Tibial artery (tissue), 4 donors: ENCODE measurements around the gene LUZP1.
"Not testable (repeated sequence)": the region's sequence is repeated elsewhere in the genome, so short reads cannot be mapped to it uniquely, and the experiment has no call there.

ENCODE experiments used
- DNase-seq, 2 donors: peaks; one replicate each; pipeline ENCODE4 v3.0.0-alpha.2; 2019
- H3K27ac ChIP-seq, 2 donors: fragments of 200-600 bp; sonication (generic) in 1 of 2; 1 replicate in 1 of 2; 2 replicates in 1 of 2; pipeline ENCODE4 v1.5.1; 2018 to 2019; ENCODE audit warnings: mild to moderate bottlenecking in 1 of 2
- H3K27me3 ChIP-seq, 2 donors: fragments of 200-600 bp; sonication (generic) in 1 of 2; one replicate each; pipeline versions ENCODE4 v1.5.1 to v1.6.0; 2016 to 2019
- H3K36me3 ChIP-seq, 3 donors: fragments of 200-600 bp; sonication (generic) in 2 of 3; one replicate each; pipeline ENCODE4 v1.5.1; 2016 to 2019; ENCODE audit warnings: mild to moderate bottlenecking in 2 of 3
- H3K4me1 ChIP-seq, 4 donors: fragments of 200-600 bp; sonication (generic) in 2 of 4; 1 replicate in 3 of 4; 2 replicates in 1 of 4; pipeline ENCODE4 v1.5.1; 2016 to 2019
- H3K4me3 ChIP-seq, 2 donors: fragments of 200-600 bp; sonication (generic) in 1 of 2; 1 replicate in 1 of 2; 2 replicates in 1 of 2; pipeline ENCODE4 v1.5.1; 2018 to 2019; ENCODE audit warnings: mild to moderate bottlenecking in 2 of 2
- H3K9me3 ChIP-seq, 3 donors: fragments of 200-600 bp; sonication (generic) in 1 of 3; one replicate each; pipeline ENCODE4 v1.5.1; 2016 to 2019
- intact Hi-C: fragments of 100-400 bp; cut with DNase I; formaldehyde crosslinking; loops from one replicate; pipeline ENCODE4 v1.15.0; 2023; ENCODE audit warnings: low total_unique reads
- TF ChIP-seq, protein P1 (sequence below), 2 experiments: fragments of 200-600 bp in 1 of 2; fragments of 450-650 bp in 1 of 2; IDR thresholded peaks; one replicate each; pipeline ENCODE4 v1.5.1; 2017 to 2019; ENCODE audit warnings: antibody characterized with exemption in 2 of 2, mild to moderate bottlenecking in 1 of 2, moderate library complexity in 1 of 2

LUZP1 gene

DNA sequence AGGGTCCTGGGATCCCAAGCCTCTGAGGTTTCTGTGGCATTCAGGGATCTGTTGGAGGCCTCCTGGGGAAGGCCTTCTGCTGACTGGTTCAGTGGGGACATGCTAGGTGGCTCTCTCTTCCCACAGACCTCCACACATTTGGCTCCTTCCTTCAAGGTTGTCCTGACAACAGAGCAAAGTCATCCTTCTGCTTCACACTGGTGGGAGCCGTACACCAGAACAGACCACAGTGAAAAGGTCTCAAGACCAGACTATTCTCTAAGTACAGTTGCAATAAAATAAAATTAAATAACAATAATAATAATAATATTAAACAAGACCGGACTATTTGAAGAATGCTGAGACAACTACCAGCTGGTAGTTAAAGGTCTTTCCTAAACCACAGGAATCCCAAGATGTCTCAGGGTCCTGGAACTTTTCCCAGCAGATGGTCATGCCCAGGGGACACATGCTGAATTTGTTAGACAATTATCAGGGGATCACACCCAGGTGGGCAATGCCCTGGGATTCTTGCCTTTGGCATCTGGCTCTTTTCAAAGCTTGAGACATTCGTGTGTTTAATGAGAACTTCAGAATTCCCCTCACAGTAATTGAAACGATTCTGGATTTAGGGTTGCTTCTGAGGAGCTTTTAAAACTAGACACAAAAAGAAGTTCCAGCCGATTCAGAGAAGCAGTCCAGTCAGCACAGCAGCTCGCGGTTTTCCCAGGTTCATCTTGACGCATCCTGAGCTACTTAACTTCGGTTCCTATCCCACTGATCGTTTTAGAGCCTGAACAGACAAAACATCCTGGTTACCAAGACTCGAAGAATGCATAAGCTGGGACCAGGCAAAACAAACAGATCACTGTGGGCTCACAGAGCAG is 25.7 kb upstream of the LUZP1 start:
- TF ChIP-seq, protein P1, sequence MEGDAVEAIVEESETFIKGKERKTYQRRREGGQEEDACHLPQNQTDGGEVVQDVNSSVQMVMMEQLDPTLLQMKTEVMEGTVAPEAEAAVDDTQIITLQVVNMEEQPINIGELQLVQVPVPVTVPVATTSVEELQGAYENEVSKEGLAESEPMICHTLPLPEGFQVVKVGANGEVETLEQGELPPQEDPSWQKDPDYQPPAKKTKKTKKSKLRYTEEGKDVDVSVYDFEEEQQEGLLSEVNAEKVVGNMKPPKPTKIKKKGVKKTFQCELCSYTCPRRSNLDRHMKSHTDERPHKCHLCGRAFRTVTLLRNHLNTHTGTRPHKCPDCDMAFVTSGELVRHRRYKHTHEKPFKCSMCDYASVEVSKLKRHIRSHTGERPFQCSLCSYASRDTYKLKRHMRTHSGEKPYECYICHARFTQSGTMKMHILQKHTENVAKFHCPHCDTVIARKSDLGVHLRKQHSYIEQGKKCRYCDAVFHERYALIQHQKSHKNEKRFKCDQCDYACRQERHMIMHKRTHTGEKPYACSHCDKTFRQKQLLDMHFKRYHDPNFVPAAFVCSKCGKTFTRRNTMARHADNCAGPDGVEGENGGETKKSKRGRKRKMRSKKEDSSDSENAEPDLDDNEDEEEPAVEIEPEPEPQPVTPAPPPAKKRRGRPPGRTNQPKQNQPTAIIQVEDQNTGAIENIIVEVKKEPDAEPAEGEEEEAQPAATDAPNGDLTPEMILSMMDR (IDR thresholded peaks at IDR 0.05), result no peak
- Histone ChIP-seq H3K4me3 (no peak overlapping the region), H3K36me3 (no peaks in the 10 kb centered on the region), H3K27me3 (peaks cover 0 to 4% of the 10 kb centered on the region in 2 donors), H3K9me3 (no peaks in the 10 kb centered on the region), H3K4me1 (peaks cover 0 to 7% (median 0%) of the 10 kb centered on the region in 4 donors), H3K27ac (no peak overlapping the region)
- no peak for DNase-seq
- intact Hi-C loops, result no loop called here

DNA sequence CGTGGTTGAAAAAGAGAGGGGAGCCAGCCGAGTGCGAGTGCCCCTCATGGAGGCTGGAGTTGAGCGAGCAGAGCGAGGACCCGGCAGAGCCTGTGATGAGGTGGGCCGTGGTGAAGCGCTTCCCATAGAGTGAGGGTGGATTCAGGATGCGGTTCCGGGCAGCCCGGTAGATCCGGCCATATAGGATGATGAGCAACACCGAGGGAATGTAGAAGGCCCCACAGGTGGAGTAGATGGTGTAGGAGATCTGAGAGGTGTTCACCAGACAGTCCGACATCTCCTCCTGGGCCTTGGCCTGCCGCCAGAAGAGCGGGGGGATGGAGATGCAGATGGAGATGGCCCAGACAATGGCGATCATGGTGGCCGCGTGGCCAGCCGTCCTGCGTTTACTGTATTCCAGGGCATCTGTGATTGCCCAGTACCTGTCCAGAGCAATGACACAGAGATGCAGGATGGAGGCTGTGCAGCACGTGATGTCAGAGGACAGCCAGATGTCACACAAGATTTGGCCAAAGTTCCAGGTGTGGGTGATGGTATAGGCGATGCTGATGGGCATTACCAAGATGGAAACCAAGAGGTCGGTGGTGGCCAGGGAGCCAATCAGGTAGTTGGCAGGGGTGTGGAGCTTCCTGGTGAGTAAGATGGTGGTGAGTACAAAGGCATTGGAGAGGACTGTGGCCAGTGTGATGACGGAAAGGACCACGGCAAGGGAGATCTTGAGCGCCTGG is 24.9 kb upstream of the LUZP1 start:
- Histone ChIP-seq H3K27me3 (peaks cover 0 to 4% of the 10 kb centered on the region in 2 donors), H3K4me1 (peaks cover 0 to 7% (median 0%) of the 10 kb centered on the region in 4 donors), H3K9me3 (no peaks in the 10 kb centered on the region), H3K36me3 (no peaks in the 10 kb centered on the region), H3K4me3 (no peak overlapping the region), H3K27ac (no peak overlapping the region)
- TF ChIP-seq, protein P1 (IDR thresholded peaks at IDR 0.05), result no peak
- no peak for DNase-seq
- intact Hi-C loops, result no loop called here

DNA sequence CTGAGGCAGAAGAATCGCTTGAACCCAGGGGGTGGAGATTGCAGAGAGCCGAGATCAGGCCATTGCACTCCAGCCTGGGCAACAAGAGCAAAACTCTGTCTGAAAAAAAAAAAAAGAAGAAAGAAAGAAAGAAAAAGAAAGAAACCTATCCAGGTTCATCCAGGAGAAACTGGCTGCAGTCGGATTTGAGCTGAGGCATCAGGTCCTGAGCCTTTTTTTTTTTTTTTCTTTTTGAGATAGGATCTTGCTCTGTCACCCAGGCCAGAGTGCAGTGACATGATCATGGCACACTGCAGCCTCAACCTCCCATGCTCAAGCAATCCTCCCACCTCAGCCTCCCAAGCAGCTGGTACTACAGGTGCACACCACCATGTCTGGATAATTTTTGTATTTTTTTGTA is 22.5 kb upstream of the LUZP1 start:
- peaks cover 0 to 4% of the 10 kb centered on the region in 2 donors for H3K27me3 ChIP-seq
- no peaks in the 10 kb centered on the region for H3K4me1 ChIP-seq
- no peaks in the 10 kb centered on the region for H3K36me3 ChIP-seq
- intact Hi-C loops, result no loop called here
- H3K27ac ChIP-seq, result no peak overlapping the region
- no peak for DNase-seq
- TF ChIP-seq, protein P1 (IDR thresholded peaks at IDR 0.05), result no peak
- no peak overlapping the region for H3K4me3 ChIP-seq
- no peaks in the 10 kb centered on the region for H3K9me3 ChIP-seq

DNA sequence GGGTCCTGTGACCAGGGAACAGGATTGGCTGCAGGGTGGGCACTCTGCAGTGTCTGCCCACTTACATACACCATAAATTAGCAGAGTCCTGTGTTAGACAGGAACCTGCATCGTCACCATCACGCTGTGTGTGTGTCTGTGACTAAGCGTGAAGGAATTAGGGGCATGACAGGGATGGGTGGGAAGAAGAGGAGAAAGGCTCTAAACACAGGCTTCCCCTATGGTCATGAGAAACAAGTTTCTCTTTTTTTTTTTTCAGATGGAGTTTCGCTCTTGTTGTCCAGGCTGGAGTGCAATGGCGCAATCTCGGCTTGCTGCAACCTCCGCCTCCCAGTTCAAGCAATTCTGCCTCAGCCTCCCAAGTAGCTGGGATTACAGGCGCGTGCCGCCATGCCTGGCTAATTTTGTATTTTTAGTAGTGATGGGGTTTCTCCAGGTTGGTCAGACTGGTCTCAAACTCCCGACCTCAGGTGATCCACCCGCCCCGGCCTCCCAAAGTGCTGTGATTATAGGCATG is 20.3 kb upstream of the LUZP1 start:
- H3K36me3 ChIP-seq, H3K27me3 ChIP-seq, H3K4me3 ChIP-seq, intact Hi-C loops, DNase-seq, H3K27ac ChIP-seq, H3K4me1 ChIP-seq, H3K9me3 ChIP-seq: not testable (repeated sequence)

DNA sequence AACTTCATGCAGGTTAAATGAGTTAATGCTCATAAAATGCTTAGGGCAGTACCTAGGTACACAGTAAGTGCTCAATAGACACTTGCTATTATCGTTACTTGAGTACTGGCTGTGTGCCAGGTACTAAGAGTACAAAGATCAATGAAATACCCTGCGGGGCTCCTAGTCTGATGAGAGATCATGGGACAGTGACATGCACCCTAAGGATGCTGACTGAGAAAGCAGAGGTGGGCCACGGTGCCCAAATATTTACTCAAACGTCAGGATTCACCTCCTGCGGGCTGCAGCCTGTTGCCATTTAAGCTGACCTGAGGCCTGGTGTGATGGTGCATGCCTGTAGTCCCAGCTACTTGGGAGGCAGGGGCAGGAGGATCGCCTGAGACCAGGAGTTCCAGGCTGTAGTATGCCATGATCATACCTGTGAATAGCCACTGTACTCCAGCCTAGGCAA is 19.8 kb upstream of the LUZP1 start:
- no peak for DNase-seq
- H3K4me3 ChIP-seq, result no peak overlapping the region
- intact Hi-C loops, result no loop called here
- H3K27ac ChIP-seq, result no peak overlapping the region
- H3K9me3 ChIP-seq, result no peaks in the 10 kb centered on the region
- TF ChIP-seq, protein P1 (IDR thresholded peaks at IDR 0.05), result no peak
- no peaks in the 10 kb centered on the region for H3K36me3 ChIP-seq
- H3K4me1 ChIP-seq, result peaks cover 0 to 6% (median 4%) of the 10 kb centered on the region in 4 donors
- no peaks in the 10 kb centered on the region for H3K27me3 ChIP-seq

DNA sequence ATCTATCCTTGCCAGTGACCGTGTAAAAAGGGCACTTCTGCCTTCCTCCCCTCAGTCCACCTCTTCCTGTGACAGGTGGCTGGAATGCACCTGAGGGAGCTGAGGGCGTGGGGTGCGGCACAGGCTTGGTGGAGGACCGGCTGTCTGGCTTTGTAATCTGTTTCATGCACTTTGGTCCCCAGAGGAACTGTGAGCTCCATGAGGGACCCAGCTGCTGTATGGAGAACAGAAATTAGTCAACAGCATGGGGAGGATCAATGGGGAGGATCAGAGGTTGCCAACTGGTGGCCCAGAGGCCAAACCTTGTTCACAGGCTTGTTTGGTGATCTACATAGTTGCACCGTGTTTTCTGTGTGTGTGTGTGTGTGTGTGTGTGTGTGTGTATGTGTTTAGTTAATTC is 19.0 kb upstream of the LUZP1 start:
- TF ChIP-seq, protein P1 (IDR thresholded peaks at IDR 0.05), result no peak
- Histone ChIP-seq H3K4me3 (no peak overlapping the region), H3K27ac (no peak overlapping the region), H3K9me3 (no peaks in the 10 kb centered on the region), H3K27me3 (no peaks in the 10 kb centered on the region), H3K36me3 (no peaks in the 10 kb centered on the region), H3K4me1 (peaks cover 0 to 6% (median 4%) of the 10 kb centered on the region in 4 donors)
- no peak for DNase-seq
- intact Hi-C loops, result no loop called here
